ENCODE results near the gene FAM98C. TPM values are rescaled to one million over a fixed set of nuclear protein-coding genes. Genes with fewer than 3 reads are reported as not detected.
"Not testable (repeated sequence)": the region's sequence is repeated elsewhere in the genome, so short reads cannot be mapped to it uniquely, and the experiment has no call there.

Gene FAM98C
- 7.6 and 8.9 TPM in 2 replicates for total RNA-seq

DNA sequence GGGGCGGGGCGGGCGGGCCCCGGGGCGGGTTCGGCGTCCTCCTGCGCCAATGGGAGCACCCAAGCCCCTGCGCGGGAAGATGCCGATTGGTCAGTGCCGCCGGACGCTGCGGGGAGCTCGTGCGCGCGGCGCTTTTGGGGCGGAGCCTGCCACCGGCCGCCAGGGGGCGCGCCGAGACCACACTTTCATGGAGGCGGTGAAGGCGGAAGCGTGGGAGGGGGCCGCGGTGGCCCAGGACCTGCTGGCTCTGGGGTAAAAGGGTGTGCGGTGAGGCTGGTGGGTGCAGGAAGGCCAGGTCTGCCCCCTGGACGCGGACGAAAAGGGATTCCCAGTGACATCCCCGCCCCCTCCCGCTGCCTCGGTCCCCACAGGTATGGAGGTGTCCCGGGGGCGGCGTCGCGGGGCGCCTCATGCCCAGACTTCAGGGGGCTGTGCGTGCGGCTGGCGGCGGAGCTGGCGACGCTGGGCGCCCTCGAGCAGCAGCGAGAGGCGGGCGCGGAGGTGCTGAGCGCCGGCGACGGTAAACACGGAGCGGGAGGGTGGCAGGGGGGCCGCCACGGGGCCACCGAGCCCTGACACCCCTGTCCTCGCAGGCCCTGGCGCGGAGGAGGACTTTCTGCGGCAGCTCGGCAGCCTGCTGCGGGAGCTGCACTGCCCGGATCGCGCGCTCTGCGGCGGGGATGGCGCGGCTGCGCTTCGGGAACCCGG lies at the start of gene FAM98C:
Gene FAM98C (plus strand): TSS at position 127 of the 708 bp plus-strand sequence. CDS start 61 bp downstream, at position 188.
- DNase-seq (ENCODE audit: low read depth) = peak; percentile 84

GRCh38 chr19:38355728-38356725 lies 46.9 kb upstream of the FAM98C start:
- DNase-seq (ENCODE audit: low read depth) = no peak

- DNase-seq (ENCODE audit: low read depth) = no peak
These were observed 44.8 kb upstream of the FAM98C start for GRCh38 chr19:38358071-38358470.

- DNase-seq (ENCODE audit: low read depth) = no peak
These were observed 43.5 kb upstream of the FAM98C start for GRCh38 chr19:38359242-38360021.

- no peak for DNase-seq (ENCODE audit: low read depth)
These were observed 42.5 kb upstream of the FAM98C start for GRCh38 chr19:38360351-38360750.

DNA sequence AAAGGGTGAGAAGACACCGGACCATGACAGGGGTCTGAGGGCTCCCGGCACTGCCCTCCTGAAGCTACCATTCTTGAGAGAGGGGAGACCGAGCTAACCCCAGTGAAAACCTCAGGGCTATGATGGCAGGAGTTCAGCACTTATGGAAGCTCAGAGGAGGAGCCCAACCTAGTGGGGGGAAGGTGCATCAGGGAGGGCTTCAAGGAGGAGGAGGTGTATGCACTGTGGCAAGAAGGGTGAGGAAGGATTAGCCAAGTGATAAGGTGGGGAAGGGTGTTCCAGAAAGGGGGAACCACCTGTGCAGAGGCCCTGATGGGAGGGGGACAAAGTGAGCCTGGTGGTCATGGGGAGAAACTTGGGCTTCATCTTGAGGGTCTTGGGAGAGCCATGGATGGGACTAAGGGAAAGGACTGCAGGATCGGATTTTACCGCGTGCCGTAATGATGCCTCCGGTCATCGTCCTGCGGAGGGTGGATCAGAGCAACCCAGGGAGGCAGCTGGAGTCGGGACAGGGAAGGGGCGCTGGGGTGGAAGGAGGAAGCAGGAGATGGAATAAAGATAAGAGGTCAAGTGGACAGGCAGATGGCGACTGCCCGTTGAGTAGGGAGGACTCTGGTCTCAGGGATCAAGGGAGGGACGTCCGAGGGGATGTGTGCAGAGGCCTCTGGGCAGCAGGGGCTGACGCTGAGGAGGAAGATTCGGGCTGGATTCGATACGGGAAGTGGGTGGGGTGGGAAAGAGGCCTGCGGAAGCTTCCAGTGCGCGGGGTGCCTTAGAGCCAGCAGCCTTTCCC lies 41.9 kb upstream of the FAM98C start:
- no peak for DNase-seq (ENCODE audit: low read depth)

GRCh38 chr19:38361633-38362075 lies 41.2 kb upstream of the FAM98C start:
- peak; percentile 50 for DNase-seq (ENCODE audit: low read depth)

- DNase-seq (ENCODE audit: low read depth) = peak; percentile 10
These were observed 40.6 kb upstream of the FAM98C start for GRCh38 chr19:38362076-38362945.

DNA sequence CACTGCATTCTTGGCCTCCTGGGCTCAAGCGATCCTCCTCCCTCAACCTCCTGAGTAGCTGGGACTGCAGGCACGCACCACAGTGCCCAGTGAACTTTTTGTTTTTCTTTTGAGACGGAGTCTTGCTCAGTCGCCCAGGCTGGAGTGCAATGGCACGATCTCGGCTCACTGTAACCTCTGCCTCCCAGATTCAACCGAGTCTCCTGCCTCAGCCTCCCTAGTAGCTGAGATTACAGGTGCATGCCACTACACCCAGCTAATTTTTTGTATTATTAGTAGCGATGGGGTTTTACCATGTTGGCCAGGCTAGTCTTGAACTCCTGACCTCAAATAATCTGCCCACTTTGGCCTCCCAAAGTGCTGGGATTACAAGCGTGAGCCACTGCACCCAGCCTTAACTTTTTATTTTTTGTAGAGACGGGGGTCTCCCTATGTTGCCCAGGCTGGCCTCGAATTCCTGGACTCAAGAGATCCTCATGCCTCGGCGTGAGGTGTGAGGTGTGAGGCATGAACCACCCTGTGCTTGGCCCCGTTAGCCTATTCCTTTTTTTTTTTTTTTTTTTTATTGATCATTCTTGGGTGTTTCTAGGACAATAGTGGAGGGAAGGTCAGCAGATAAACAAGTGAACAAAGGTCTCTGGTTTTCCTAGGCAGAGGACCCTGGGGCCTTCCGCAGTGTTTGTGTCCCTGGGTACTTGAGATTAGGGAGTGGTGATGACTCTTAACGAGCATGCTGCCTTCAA lies 39.8 kb upstream of the FAM98C start:
- not testable (repeated sequence) for DNase-seq (ENCODE audit: low read depth)

GRCh38 chr19:38367041-38367440 lies 35.9 kb upstream of the FAM98C start:
- no peak for DNase-seq (ENCODE audit: low read depth)

DNA sequence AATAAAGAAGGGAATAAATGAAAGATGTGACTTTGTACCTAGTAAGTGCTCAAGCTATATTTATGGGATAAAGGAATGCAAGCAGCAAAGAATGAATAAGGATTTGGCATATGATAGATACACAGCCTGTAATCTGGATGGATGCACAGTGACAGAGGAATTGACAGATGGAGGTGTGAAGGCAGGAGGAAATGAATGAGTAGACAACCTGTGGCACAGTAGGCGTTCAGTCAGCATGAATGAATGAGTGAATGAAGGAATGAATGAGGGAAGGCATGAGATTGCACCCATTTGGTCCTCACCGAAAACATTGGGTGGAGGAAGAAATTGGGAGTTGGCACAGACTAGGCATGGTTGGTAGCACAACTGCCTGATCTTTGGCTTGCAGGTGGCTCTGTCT lies 33.3 kb upstream of the FAM98C start:
- DNase-seq (ENCODE audit: low read depth) = no peak

GRCh38 chr19:38370299-38370698 lies 32.6 kb upstream of the FAM98C start:
- no peak for DNase-seq (ENCODE audit: low read depth)

GRCh38 chr19:38371081-38371480 lies 31.8 kb upstream of the FAM98C start:
- DNase-seq (ENCODE audit: low read depth) = no peak

DNA sequence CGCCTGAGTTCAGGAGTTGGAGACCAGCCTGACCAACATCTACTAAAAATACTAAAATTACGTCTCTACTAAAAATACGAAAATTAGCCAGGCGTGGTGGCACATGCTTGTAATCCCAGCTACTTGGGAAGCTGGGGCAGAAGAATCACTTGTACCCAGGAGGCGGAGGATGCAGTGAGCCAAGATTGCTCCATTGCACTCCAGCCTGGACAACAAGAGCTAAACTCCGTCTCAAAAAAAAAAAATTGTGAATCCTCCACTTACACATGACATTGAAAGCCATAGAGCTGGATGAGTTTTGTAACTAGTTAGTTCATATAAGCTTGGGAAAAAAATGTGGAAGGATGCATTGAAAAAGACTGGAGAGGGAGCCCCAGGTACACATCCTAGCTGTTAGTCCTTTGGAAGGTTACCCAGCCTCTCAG lies 29.0 kb upstream of the FAM98C start:
- DNase-seq (ENCODE audit: low read depth) = no peak

GRCh38 chr19:38374332-38375097 lies 28.4 kb upstream of the FAM98C start, which contains the start of gene PSMD8:
PSMD8 (plus strand) TSS chr19:38374571; CDS start chr19:38374602, 31 bp downstream.
- DNase-seq (ENCODE audit: low read depth) = peak; percentile 99

- DNase-seq (ENCODE audit: low read depth) = no peak
These were observed 27.8 kb upstream of the FAM98C start for GRCh38 chr19:38375098-38375493.

DNA sequence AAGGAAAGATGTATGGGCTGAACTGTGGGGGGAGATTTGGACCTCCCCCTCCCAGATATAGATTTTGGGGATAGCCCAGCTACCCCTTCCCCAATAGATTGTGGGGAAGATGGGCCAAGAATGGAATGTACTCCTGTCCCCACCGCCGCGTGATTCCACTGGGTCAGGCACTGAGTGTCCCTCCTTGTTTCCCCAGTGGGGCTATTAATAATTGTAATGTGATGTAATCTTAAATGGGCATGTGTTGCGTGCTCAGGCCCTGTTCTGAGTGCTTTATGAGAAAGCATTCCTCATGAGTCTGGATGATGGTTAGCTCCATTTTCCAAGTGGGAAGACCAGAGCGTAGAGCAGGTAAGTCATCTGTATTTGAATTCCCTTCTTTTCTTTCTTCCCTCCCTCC lies 27.1 kb upstream of the FAM98C start:
- peak; percentile 38 for DNase-seq (ENCODE audit: low read depth)

- DNase-seq (ENCODE audit: low read depth) = no peak
These were observed 26.3 kb upstream of the FAM98C start for GRCh38 chr19:38376576-38376975.

Measured in renal cortical epithelial cell (primary cell).